Trophoblast cell (in vitro differentiated cells and primary cell): ENCODE measurements around the gene NCOA3.

Experiments
- DNase-seq, 2 donors: peaks; one replicate each; pipeline ENCODE4 v3.0.0-alpha.2; 2016
- H2AFZ ChIP-seq: 2 replicates; pipeline ENCODE4 v1.6.1; 2013; ENCODE audit warnings: low read length, moderate library complexity, mild to moderate bottlenecking; ENCODE audit not compliant: insufficient read depth, poor library complexity
- H2AK5ac ChIP-seq: 2 replicates; pipeline ENCODE4 v1.6.1; 2013; ENCODE audit warnings: mild to moderate bottlenecking, low read length
- H2BK120ac ChIP-seq: 2 replicates; pipeline ENCODE4 v1.6.1; 2013; ENCODE audit warnings: low read length, mild to moderate bottlenecking, moderate library complexity; ENCODE audit not compliant: insufficient read depth, poor library complexity
- H2BK12ac ChIP-seq: 2 replicates; pipeline ENCODE4 v1.6.1; 2013; ENCODE audit warnings: mild to moderate bottlenecking, low read length, moderate library complexity
- H2BK5ac ChIP-seq: 2 replicates; pipeline ENCODE4 v1.6.1; 2013; ENCODE audit warnings: low read length, low read depth, moderate library complexity, mild to moderate bottlenecking; ENCODE audit not compliant: poor library complexity
- H3K14ac ChIP-seq: 2 replicates; pipeline ENCODE4 v1.6.1; 2013; ENCODE audit warnings: mild to moderate bottlenecking, low read length
- H3K18ac ChIP-seq: 2 replicates; pipeline ENCODE4 v1.6.1; 2013; ENCODE audit warnings: mild to moderate bottlenecking, low read length
- H3K23ac ChIP-seq: 2 replicates; pipeline ENCODE4 v1.6.1; 2013; ENCODE audit warnings: low read length
- H3K27ac ChIP-seq: 2 replicates; pipeline ENCODE4 v1.5.1; 2013; ENCODE audit warnings: low read depth, mild to moderate bottlenecking, inconsistent platforms, low read length, moderate library complexity
- H3K27me3 ChIP-seq: 2 replicates; pipeline ENCODE4 v1.6.1; 2013; ENCODE audit warnings: inconsistent platforms, mild to moderate bottlenecking, low read length, moderate library complexity; ENCODE audit not compliant: insufficient read depth
- H3K36me3 ChIP-seq, 2 experiments: 1 replicate in 1 of 2; 2 replicates in 1 of 2; pipeline ENCODE4 v1.6.1; 2013; ENCODE audit warnings: low read length in 2 of 2, mild to moderate bottlenecking in 2 of 2, moderate library complexity in 1 of 2; ENCODE audit not compliant: insufficient read depth in 2 of 2, control insufficient read depth in 1 of 2
- H3K4ac ChIP-seq: 2 replicates; pipeline ENCODE4 v1.6.1; 2013; ENCODE audit warnings: low read depth, mild to moderate bottlenecking, low read length, moderate library complexity
- H3K4me1 ChIP-seq, 2 experiments: 1 replicate in 1 of 2; 2 replicates in 1 of 2; pipeline ENCODE4 v1.6.1; 2013; ENCODE audit warnings: low read length in 2 of 2, mild to moderate bottlenecking in 2 of 2, moderate library complexity in 1 of 2; ENCODE audit not compliant: insufficient read depth in 2 of 2, control insufficient read depth in 1 of 2
- H3K4me2 ChIP-seq: 2 replicates; pipeline ENCODE4 v1.6.1; 2013; ENCODE audit warnings: inconsistent platforms, mild to moderate bottlenecking, low read length, moderate library complexity
- H3K4me3 ChIP-seq: 2 replicates; pipeline ENCODE4 v1.5.1; 2013; ENCODE audit warnings: mild to moderate bottlenecking, low read depth, low read length, inconsistent platforms
- H3K79me1 ChIP-seq: one replicate; pipeline ENCODE4 v1.6.1; 2013; ENCODE audit warnings: low read length
- H3K79me2 ChIP-seq: 2 replicates; pipeline ENCODE4 v1.6.1; 2013; ENCODE audit warnings: low read length, mild to moderate bottlenecking; ENCODE audit not compliant: control insufficient read depth, insufficient read depth, poor library complexity
- H3K9ac ChIP-seq: 2 replicates; pipeline ENCODE4 v1.6.1; 2013; ENCODE audit warnings: mild to moderate bottlenecking, low read length
- H3K9me3 ChIP-seq: 2 replicates; pipeline ENCODE4 v1.6.1; 2013; ENCODE audit warnings: low read depth, mild to moderate bottlenecking, control low read depth, inconsistent platforms, low read length; ENCODE audit not compliant: insufficient read depth
- H4K12ac ChIP-seq: 2 replicates; pipeline ENCODE4 v1.6.1; 2013; ENCODE audit warnings: low read depth, mild to moderate bottlenecking, low read length, moderate library complexity
- H4K8ac ChIP-seq: 2 replicates; pipeline ENCODE4 v1.6.1; 2013; ENCODE audit warnings: low read depth, mild to moderate bottlenecking, low read length, moderate library complexity
- H4K91ac ChIP-seq: one replicate; pipeline ENCODE4 v1.6.1; 2013; ENCODE audit warnings: low read depth, mild to moderate bottlenecking, low read length, moderate library complexity
- WGBS: extraction: QIAGEN DNeasy Blood & Tissue Kit; methylation state at CpG from one replicate; pipeline ENCODE4 v1.1.7; 2013; ENCODE audit warnings: missing lambda C conversion rate; ENCODE audit not compliant: insufficient read length, insufficient coverage; ENCODE audit errors: extremely low coverage; 5-methylcytosine and 5-hydroxymethylcytosine counted together

Gene NCOA3

DNA sequence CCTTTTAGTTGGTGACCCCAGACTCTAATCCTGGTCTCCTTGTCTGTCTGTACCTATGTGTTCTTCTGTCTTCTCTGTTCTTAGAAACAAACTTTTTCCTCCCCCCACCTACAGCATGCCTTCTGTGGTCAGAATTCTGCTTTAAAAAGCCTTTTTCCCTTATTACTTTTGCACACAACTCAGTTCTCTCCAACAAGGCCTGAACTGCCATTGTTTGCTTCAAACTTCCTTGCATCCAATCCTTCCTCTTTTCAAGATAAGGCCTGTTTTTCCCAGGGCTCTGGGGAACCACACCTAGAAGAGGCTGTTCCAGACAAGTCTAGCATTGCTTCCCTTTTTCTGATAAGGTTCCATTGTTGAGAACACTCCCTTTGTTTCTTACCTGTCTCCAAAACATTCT, 22.2 kb upstream of the NCOA3 start:
- no peak overlapping the region for H3K4me3 ChIP-seq
- H4K12ac ChIP-seq: no peak overlapping the region
- no peak overlapping the region for H3K23ac ChIP-seq
- peaks cover 7 to 10% of the 10 kb centered on the region in 2 experiments for H3K4me1 ChIP-seq
- no peaks in the 10 kb centered on the region for H3K27me3 ChIP-seq
- H3K4ac ChIP-seq: no peak overlapping the region
- peak overlapping the region; percentile 35 for H4K8ac ChIP-seq
- H2AK5ac ChIP-seq: no peak overlapping the region
- no peak overlapping the region for H3K18ac ChIP-seq
- H3K4me2 ChIP-seq: no peak overlapping the region
- H4K91ac ChIP-seq: no peak overlapping the region
- H2BK120ac ChIP-seq: peak overlapping the region; percentile 53
- no peak overlapping the region for H3K14ac ChIP-seq
- H3K9me3 ChIP-seq: no peaks in the 10 kb centered on the region
- peak overlapping the region; percentile 13 for H2BK12ac ChIP-seq
- no peaks in the 10 kb centered on the region for H3K79me2 ChIP-seq
- H3K9ac ChIP-seq: no peak overlapping the region
- H3K36me3 ChIP-seq: no peaks in the 10 kb centered on the region
- DNase-seq: no peak
- no peak overlapping the region for H2BK5ac ChIP-seq
- peaks cover 15% of the 10 kb centered on the region for H3K79me1 ChIP-seq
- peak overlapping the region; percentile 74 for H3K27ac ChIP-seq
- no peak overlapping the region for H2AFZ ChIP-seq

DNA sequence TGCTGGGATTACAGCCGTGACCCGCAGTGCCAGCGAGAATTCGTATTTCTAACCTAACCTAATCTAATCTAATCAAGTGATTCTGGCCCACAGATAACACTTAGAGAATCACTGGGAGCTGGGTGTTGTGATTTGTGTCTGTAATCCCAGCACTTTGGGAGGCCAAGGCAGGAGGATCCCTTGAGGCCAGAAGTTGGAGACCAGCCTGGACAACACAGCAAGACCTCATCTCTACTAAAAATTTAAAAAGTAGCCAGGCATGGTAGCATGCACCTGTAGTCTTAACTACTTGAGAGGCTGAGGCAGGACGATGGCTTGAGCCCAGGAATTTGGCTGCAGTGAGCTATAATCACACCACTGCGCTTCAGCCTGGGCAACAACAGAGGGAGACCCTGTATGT, 21.4 kb upstream of the NCOA3 start:
- Histone ChIP-seq H3K9me3 (no peaks in the 10 kb centered on the region), H2BK120ac (peak overlapping the region; percentile 53), H3K18ac (no peak overlapping the region), H3K79me2 (no peaks in the 10 kb centered on the region), H3K36me3 (no peaks in the 10 kb centered on the region), H3K4me2 (no peak overlapping the region), H3K4me3 (no peak overlapping the region), H3K27me3 (no peaks in the 10 kb centered on the region), H3K27ac (no peak overlapping the region), H3K79me1 (peaks cover 15% of the 10 kb centered on the region), H4K91ac (peak overlapping the region; percentile 43), H3K14ac (no peak overlapping the region), H3K9ac (no peak overlapping the region), H3K23ac (no peak overlapping the region), H4K8ac (peak overlapping the region; percentile 40), H3K4ac (no peak overlapping the region), H2AK5ac (peak overlapping the region; percentile 56), H3K4me1 (peaks cover 7 to 10% of the 10 kb centered on the region in 2 experiments), H2AFZ (no peak overlapping the region), H2BK12ac (peak overlapping the region; percentile 95), H2BK5ac (peak overlapping the region; percentile 62), H4K12ac (no peak overlapping the region)
- no CpG with 5 or more reads among the region's 6 CpGs for WGBS
- DNase-seq: no peak

DNA sequence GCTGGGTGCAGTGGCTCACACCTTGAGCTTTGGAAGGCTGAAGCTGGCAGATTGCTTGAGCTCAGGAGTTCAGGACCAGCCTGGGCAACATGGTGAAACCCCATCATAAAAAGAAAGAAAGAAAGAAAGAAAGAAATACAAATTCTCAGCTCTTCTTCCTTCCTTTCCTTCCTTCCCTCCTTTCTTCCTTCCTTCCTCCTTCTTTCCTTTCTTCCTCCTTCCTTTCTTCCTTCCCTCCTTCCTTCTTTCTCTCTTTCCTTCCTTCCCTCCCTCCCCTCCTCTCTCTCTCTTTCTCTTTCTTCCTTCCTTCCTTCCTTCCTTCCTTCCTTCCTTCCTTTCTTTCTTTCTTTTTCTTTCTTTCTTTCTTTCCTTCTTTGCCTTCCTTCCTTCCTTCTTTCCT, 21.0 kb upstream of the NCOA3 start:
- H4K8ac ChIP-seq: no peak overlapping the region
- no peaks in the 10 kb centered on the region for H3K79me2 ChIP-seq
- no peaks in the 10 kb centered on the region for H3K9me3 ChIP-seq
- H3K79me1 ChIP-seq: peaks cover 13% of the 10 kb centered on the region
- no peak overlapping the region for H3K23ac ChIP-seq
- H2BK5ac ChIP-seq: no peak overlapping the region
- no peak overlapping the region for H4K12ac ChIP-seq
- no peak overlapping the region for H3K4ac ChIP-seq
- no peak overlapping the region for H2AFZ ChIP-seq
- no peak overlapping the region for H3K4me2 ChIP-seq
- peak overlapping the region; percentile 95 for H2BK12ac ChIP-seq
- peak overlapping the region; percentile 48 for H4K91ac ChIP-seq
- peak overlapping the region; percentile 37 for H2BK120ac ChIP-seq
- H3K9ac ChIP-seq: no peak overlapping the region
- no peak overlapping the region for H3K18ac ChIP-seq
- peaks cover 7 to 10% of the 10 kb centered on the region in 2 experiments for H3K4me1 ChIP-seq
- no peaks in the 10 kb centered on the region for H3K36me3 ChIP-seq
- no peak for DNase-seq
- no peaks in the 10 kb centered on the region for H3K27me3 ChIP-seq
- no peak overlapping the region for H2AK5ac ChIP-seq
- H3K4me3 ChIP-seq: no peak overlapping the region
- H3K14ac ChIP-seq: no peak overlapping the region
- no peak overlapping the region for H3K27ac ChIP-seq

DNA sequence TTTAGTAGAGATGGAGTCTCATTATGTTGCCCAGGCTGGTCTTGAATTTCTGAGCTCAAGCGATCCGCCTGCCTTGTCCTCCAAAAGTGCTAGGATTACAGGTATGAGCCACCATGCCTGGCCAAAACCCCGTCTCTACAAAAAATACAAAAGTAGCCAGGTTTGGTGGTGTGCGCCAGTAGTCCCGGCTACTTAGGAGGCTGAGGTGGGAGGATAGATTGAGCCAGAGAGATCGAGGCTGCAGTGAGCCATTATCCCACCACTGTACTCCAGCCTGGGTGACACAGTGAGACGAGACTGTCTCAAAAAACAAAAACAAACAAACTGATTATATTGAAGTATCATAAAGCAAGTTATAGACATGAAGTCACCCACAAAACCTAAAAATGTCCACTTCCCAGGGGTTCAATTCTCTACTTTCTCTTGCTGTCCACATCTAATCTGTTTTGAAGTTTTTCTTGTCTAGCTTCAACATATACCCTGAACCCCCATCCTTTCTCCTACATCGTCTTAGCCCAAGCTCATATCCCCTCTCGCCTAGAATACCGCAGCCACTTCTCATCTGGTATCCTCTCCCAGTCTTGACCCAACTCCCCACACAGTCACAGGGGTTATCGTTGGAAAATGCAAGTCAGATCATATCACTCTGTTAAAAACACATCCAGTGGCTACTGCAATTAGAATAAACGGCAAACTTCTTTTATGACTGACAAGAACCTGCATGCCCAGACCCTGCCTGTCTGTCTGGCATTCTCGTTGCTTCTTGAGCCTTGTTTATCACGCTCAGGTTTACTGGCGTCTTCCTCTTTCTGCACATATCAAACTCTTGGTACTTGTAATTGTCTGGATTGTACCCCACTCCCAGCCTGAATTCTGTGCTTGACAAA, 20.1 kb upstream of the NCOA3 start:
- Histone ChIP-seq H3K4me2 (no peak overlapping the region), H3K4ac (no peak overlapping the region), H3K79me2 (no peaks in the 10 kb centered on the region), H2BK5ac (peak overlapping the region; percentile 45), H3K4me1 (peaks cover 7 to 10% of the 10 kb centered on the region in 2 experiments), H2AK5ac (no peak overlapping the region), H2BK120ac (peak overlapping the region; percentile 84), H3K36me3 (no peaks in the 10 kb centered on the region), H3K18ac (no peak overlapping the region), H2AFZ (no peak overlapping the region), H4K12ac (no peak overlapping the region), H3K27me3 (no peaks in the 10 kb centered on the region), H3K23ac (no peak overlapping the region), H3K27ac (peak overlapping the region; percentile 7), H4K91ac (peak overlapping the region; percentile 50), H4K8ac (no peak overlapping the region), H3K79me1 (peaks cover 13% of the 10 kb centered on the region), H3K14ac (peak overlapping the region; percentile 24), H3K4me3 (no peak overlapping the region), H3K9me3 (no peaks in the 10 kb centered on the region), H2BK12ac (peak overlapping the region; percentile 10), H3K9ac (no peak overlapping the region)
- WGBS: no CpG with 5 or more reads among the region's 15 CpGs
- peak in 1 of 2 donors; percentile 33 for DNase-seq
